ENCODE measurements around the gene EIF3I. TPM values are rescaled to one million over a fixed set of nuclear protein-coding genes. Genes with fewer than 3 reads are reported as not detected.

EIF3I gene
- total RNA-seq, 1 donor from 2014 or later = 203 TPM

- intact Hi-C loops (cut with micrococcal nuclease) = no loop called here
These were observed 6.6 kb downstream of the EIF3I start for GRCh38 chr1:32228771-32229170.

- intact Hi-C loops (cut with micrococcal nuclease) = no loop called here
These were observed 9.7 kb downstream of the EIF3I start for GRCh38 chr1:32231843-32232432.

GRCh38 chr1:32232558-32233304 lies 10.5 kb downstream of the EIF3I start:
- intact Hi-C loops (cut with micrococcal nuclease) = no loop called here

- intact Hi-C loops (cut with micrococcal nuclease) = no loop called here
These were observed 12.6 kb downstream of the EIF3I start for GRCh38 chr1:32234792-32235191.

GRCh38 chr1:32239337-32239736 lies 17.1 kb downstream of the EIF3I start:
- intact Hi-C loops (cut with micrococcal nuclease) = no loop called here

GRCh38 chr1:32239790-32240139 lies 17.6 kb downstream of the EIF3I start:
- intact Hi-C loops (cut with micrococcal nuclease) = no loop called here

- intact Hi-C loops (cut with micrococcal nuclease) = no loop called here
These were observed 18.1 kb downstream of the EIF3I start for GRCh38 chr1:32240140-32240951.

- intact Hi-C loops (cut with micrococcal nuclease) = no loop called here
These were observed 19.0 kb downstream of the EIF3I start for GRCh38 chr1:32241001-32241763.

- intact Hi-C loops (cut with micrococcal nuclease) = no loop called here
These were observed 20.2 kb downstream of the EIF3I start for GRCh38 chr1:32242341-32242851.

- intact Hi-C loops (cut with micrococcal nuclease) = no loop called here
These were observed 24.7 kb downstream of the EIF3I start, which contains the start of gene FAM167B for GRCh38 chr1:32246888-32247273. Gene FAM167B, plus strand, starts transcription at chr1:32247222. Its CDS starts 200 bp downstream, at chr1:32247422.

GRCh38 chr1:32247452-32247851 lies 25.2 kb downstream of the EIF3I start:
- intact Hi-C loops (cut with micrococcal nuclease) = no loop called here

- intact Hi-C loops (cut with micrococcal nuclease) = loop anchor here (2.0 kb wide), 1 partner anchor 43 kb away; no protein-coding TSS in a partner anchor
These were observed 26.0 kb downstream of the EIF3I start for GRCh38 chr1:32247983-32248889.

- intact Hi-C loops (cut with micrococcal nuclease) = loop anchor here (1.0 to 10.0 kb wide), 6 partner anchors 23 to 315 kb away; partner anchors contain the start of genes CCDC28B, EIF3I, MARCKSL1 and PTP4A2
These were observed 27.8 kb downstream of the EIF3I start for GRCh38 chr1:32249831-32250525.

GRCh38 chr1:32250893-32251716 lies 28.9 kb downstream of the EIF3I start, which contains the start of gene LCK:
Gene LCK, plus strand, starts transcription at chr1:32251265. Its CDS starts 23,065 bp downstream, at chr1:32274330.
- intact Hi-C loops (cut with micrococcal nuclease) = loop anchor here (1.0 to 10.0 kb wide), 5 partner anchors 22 to 316 kb away; partner anchors contain the start of genes CCDC28B, EIF3I, MARCKSL1 and PTP4A2

- intact Hi-C loops (cut with micrococcal nuclease) = loop anchor here (10.0 kb wide), 1 partner anchor 321 kb away; the partner anchor contains the start of gene PTP4A2
These were observed 33.2 kb downstream of the EIF3I start for GRCh38 chr1:32255072-32256071.

GRCh38 chr1:32256473-32257226 lies 34.4 kb downstream of the EIF3I start:
- intact Hi-C loops (cut with micrococcal nuclease) = loop anchor here (10.0 kb wide), 1 partner anchor 322 kb away; the partner anchor contains the start of gene PTP4A2

Data from T-helper 2 cell treated with Interferon-gamma antibody and Interleukin-4, amounts not matched to agents 100 ng/mL and 5 ng/mL, for 36 hours (primary cell).